Smooth muscle cell (in vitro differentiated cells): ENCODE results near the gene PRDM2. TPM values are rescaled to one million over a fixed set of nuclear protein-coding genes. Genes with fewer than 3 reads are reported as not detected.

Source experiments
- DNase-seq: peaks from one replicate; lab custom pipeline; 2025; ENCODE audit not compliant: unreplicated experiment; lab: John Stamatoyannopoulos, UW
- H2AFZ ChIP-seq: fragments of 200-600 bp; sonication (generic); 2 replicates; pipeline ENCODE4 v1.6.0; 2016; ENCODE audit warnings: antibody characterized with exemption, low read depth, mild to moderate bottlenecking
- H3F3A ChIP-seq: fragments of 200-600 bp; sonication (generic); 2 replicates; pipeline ENCODE4 v1.6.0; 2017; ENCODE audit warnings: antibody characterized with exemption, low read depth
- H3K27ac ChIP-seq: fragments of 200-600 bp; sonication (generic); 2 replicates; pipeline ENCODE4 v1.5.1; 2016; ENCODE audit warnings: low read depth, mild to moderate bottlenecking
- H3K27me3 ChIP-seq: fragments of 200-600 bp; sonication (generic); 2 replicates; pipeline ENCODE4 v1.6.1; 2016; ENCODE audit warnings: low read depth, mild to moderate bottlenecking
- H3K36me3 ChIP-seq: fragments of 200-600 bp; sonication (generic); 2 replicates; pipeline ENCODE4 v1.5.1; 2016; ENCODE audit warnings: low read depth
- H3K4me1 ChIP-seq: fragments of 200-600 bp; sonication (generic); 2 replicates; pipeline ENCODE4 v1.5.1; 2016; ENCODE audit warnings: low read depth
- H3K4me2 ChIP-seq: fragments of 200-600 bp; sonication (generic); 2 replicates; pipeline ENCODE4 v1.6.0; 2016; ENCODE audit warnings: mild to moderate bottlenecking
- H3K4me3 ChIP-seq: fragments of 200-600 bp; sonication (generic); 2 replicates; pipeline ENCODE4 v1.5.1; 2016; ENCODE audit warnings: mild to moderate bottlenecking
- H3K79me2 ChIP-seq: fragments of 200-600 bp; sonication (generic); 2 replicates; pipeline ENCODE4 v1.6.0; 2016; ENCODE audit warnings: low read depth, mild to moderate bottlenecking
- H3K9ac ChIP-seq: fragments of 200-600 bp; sonication (generic); 2 replicates; pipeline ENCODE4 v1.6.0; 2016; ENCODE audit warnings: low read depth
- H3K9me3 ChIP-seq: fragments of 200-600 bp; sonication (generic); replicated peaks from 2 replicates; pipeline ENCODE4 v1.5.1; 2016; ENCODE audit warnings: low read depth
- H4K20me1 ChIP-seq: fragments of 200-600 bp; sonication (generic); 2 replicates; pipeline ENCODE4 v1.6.0; 2016; ENCODE audit warnings: low read depth
- CTCF ChIP-seq: fragments of 200-600 bp; sonication (generic); IDR thresholded peaks from 2 replicates; pipeline ENCODE4 v1.5.1; 2017; ENCODE audit warnings: borderline replicate concordance, mild to moderate bottlenecking, antibody characterized with exemption; ENCODE audit not compliant: insufficient read depth, poor library complexity, severe bottlenecking
- WGBS: methylation state at CpG from one replicate; pipeline ENCODE4 v1.1.7; 2016; ENCODE audit warnings: low lambda C conversion rate; 5-methylcytosine and 5-hydroxymethylcytosine counted together
- polyA plus RNA-seq: library from polyadenylated mRNA; unstranded; fragments of >200 nt; fragmentation: Nextera tagmentation; extraction: Ambion mirVana; gene quantifications from 2 replicates; pipeline ENCODE4 v1.2.1, GENCODE V29; 2016
- total RNA-seq: library from RNA; depleted of rRNA; stranded (reverse); fragments of >200 nt; gene quantifications from 2 replicates; pipeline ENCODE4 v1.2.3, GENCODE V29; 2014

The PRDM2 gene
- total and polyA plus RNA-seq, 2 experiments from 2014 or later: 19.8 to 20.0 TPM

- Histone ChIP-seq H3F3A (no peaks in the 10 kb centered on the region), H3K36me3 (no peaks in the 10 kb centered on the region), H3K9me3 (no peaks in the 10 kb centered on the region), H3K27me3 (no peaks in the 10 kb centered on the region), H3K4me2 (no peak overlapping the region), H3K9ac (no peak overlapping the region), H3K4me1 (no peaks in the 10 kb centered on the region), H4K20me1 (peaks cover 38% of the 10 kb centered on the region), H3K79me2 (peaks cover 14% of the 10 kb centered on the region), H3K4me3 (no peak overlapping the region), H2AFZ (no peak overlapping the region), H3K27ac (no peak overlapping the region)
- TF ChIP-seq CTCF: no peak
- no peak for DNase-seq
- WGBS: 88% methylated on average over 1 of the region's 1 CpG
These were observed 30.3 kb downstream of the PRDM2 start for GRCh38 chr1:13730291-13730690.

GRCh38 chr1:13730751-13731482 is 30.9 kb downstream of the PRDM2 start:
- no peak for DNase-seq
- H2AFZ ChIP-seq: no peak overlapping the region
- no peak overlapping the region for H3K9ac ChIP-seq
- H3F3A ChIP-seq: no peaks in the 10 kb centered on the region
- 87% methylated on average over 12 of the region's 12 CpGs for WGBS
- no peaks in the 10 kb centered on the region for H3K27me3 ChIP-seq
- no peak overlapping the region for H3K27ac ChIP-seq
- H3K4me3 ChIP-seq: no peak overlapping the region
- H3K4me2 ChIP-seq: no peak overlapping the region
- peaks cover 11% of the 10 kb centered on the region for H3K79me2 ChIP-seq
- no peaks in the 10 kb centered on the region for H3K36me3 ChIP-seq
- H4K20me1 ChIP-seq: peaks cover 31% of the 10 kb centered on the region
- TF ChIP-seq CTCF: no peak
- H3K4me1 ChIP-seq: no peaks in the 10 kb centered on the region
- no peaks in the 10 kb centered on the region for H3K9me3 ChIP-seq

DNA sequence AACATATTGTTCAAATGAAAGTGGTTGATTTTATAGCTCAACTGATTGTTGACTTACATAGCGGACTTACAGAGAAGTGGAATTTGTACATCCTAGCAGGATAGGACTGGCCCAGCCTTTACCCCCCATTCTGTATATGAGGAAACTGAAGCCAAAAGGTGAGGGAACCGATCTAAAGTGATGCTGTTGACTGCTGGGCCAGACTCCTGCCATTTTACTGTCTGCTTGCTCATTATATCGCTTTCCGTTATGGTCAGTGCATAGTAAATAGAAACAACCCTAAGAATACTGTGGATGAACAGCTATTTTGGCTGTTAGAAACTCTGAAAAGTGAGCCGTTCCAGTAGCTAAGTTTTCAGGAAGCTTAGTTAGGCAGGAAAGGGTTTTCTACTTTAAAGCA is 31.9 kb downstream of the PRDM2 start:
- no peak overlapping the region for H3K4me3 ChIP-seq
- no peak overlapping the region for H2AFZ ChIP-seq
- no peak for DNase-seq
- no peak overlapping the region for H3K4me2 ChIP-seq
- no peaks in the 10 kb centered on the region for H3K36me3 ChIP-seq
- no peaks in the 10 kb centered on the region for H3K9me3 ChIP-seq
- no peak overlapping the region for H3K9ac ChIP-seq
- H3K27me3 ChIP-seq: no peaks in the 10 kb centered on the region
- peaks cover 23% of the 10 kb centered on the region for H4K20me1 ChIP-seq
- no peak overlapping the region for H3K27ac ChIP-seq
- no peaks in the 10 kb centered on the region for H3F3A ChIP-seq
- no peaks in the 10 kb centered on the region for H3K4me1 ChIP-seq
- TF ChIP-seq CTCF: no peak
- 78% methylated on average over 5 of the region's 5 CpGs for WGBS
- peaks cover 6% of the 10 kb centered on the region for H3K79me2 ChIP-seq
